HG03095 (cell line): Measurements from ENCODE around the gene KCNG4.

Experiments used
- ATAC-seq: cut with Tn5 transposase; IDR thresholded peaks from one replicate; pipeline ENCODE4 v1.9.1; 2021; ENCODE audit warnings: moderate library complexity; ENCODE audit not compliant: unreplicated experiment

KCNG4 gene

GRCh38 chr16:84266451-84266850 is 26.6 kb upstream of the KCNG4 start:
- ATAC-seq = no peak

- ATAC-seq = no peak
These were observed 23.1 kb upstream of the KCNG4 start for GRCh38 chr16:84262939-84263338.

- no peak for ATAC-seq
These were observed 22.2 kb upstream of the KCNG4 start for GRCh38 chr16:84262031-84262430.

- ATAC-seq = no peak
These were observed 21.1 kb upstream of the KCNG4 start for GRCh38 chr16:84260766-84261554.

GRCh38 chr16:84259691-84260090 is 19.9 kb upstream of the KCNG4 start:
- no peak for ATAC-seq

- ATAC-seq = no peak
These were observed 18.5 kb upstream of the KCNG4 start for GRCh38 chr16:84258266-84258665.

- ATAC-seq = no peak
These were observed 15.4 kb upstream of the KCNG4 start for GRCh38 chr16:84255050-84255810.

- ATAC-seq = no peak
These were observed 14.2 kb upstream of the KCNG4 start for GRCh38 chr16:84254062-84254461.

- no peak for ATAC-seq
These were observed 13.4 kb upstream of the KCNG4 start for GRCh38 chr16:84253173-84253572.

GRCh38 chr16:84252184-84252583 is 12.4 kb upstream of the KCNG4 start:
- no peak for ATAC-seq

GRCh38 chr16:84247844-84248243 is 8.0 kb upstream of the KCNG4 start:
- no peak for ATAC-seq

- no peak for ATAC-seq
These were observed 7.5 kb upstream of the KCNG4 start for GRCh38 chr16:84247331-84247730.

- ATAC-seq = no peak
These were observed 6.9 kb upstream of the KCNG4 start for GRCh38 chr16:84246679-84247077.

- no peak for ATAC-seq
These were observed 6.3 kb upstream of the KCNG4 start for GRCh38 chr16:84245956-84246678.

GRCh38 chr16:84244728-84245127 is 4.9 kb upstream of the KCNG4 start:
- ATAC-seq = no peak

GRCh38 chr16:84243732-84244131 is 3.9 kb upstream of the KCNG4 start:
- no peak for ATAC-seq

- no peak for ATAC-seq
These were observed 3.0 kb upstream of the KCNG4 start for GRCh38 chr16:84242839-84243238.

GRCh38 chr16:84241778-84242177 is 2.0 kb upstream of the KCNG4 start:
- ATAC-seq = no peak

GRCh38 chr16:84240455-84240854 is 643 bp upstream of the KCNG4 start:
- ATAC-seq = no peak

GRCh38 chr16:84239141-84239769 is 557 bp downstream of the KCNG4 start:
- no peak for ATAC-seq
